ENCODE results near the gene HMCN2.

The HMCN2 gene

GRCh38 chr9:130371196-130371966 lies 105.8 kb downstream of the HMCN2 start:
- no peak for DNase-seq

GRCh38 chr9:130372057-130372456 lies 106.5 kb downstream of the HMCN2 start:
- no peak for DNase-seq

- DNase-seq: no peak
These were observed 108.2 kb downstream of the HMCN2 start for GRCh38 chr9:130373679-130374325.

- DNase-seq: no peak
These were observed 112.1 kb downstream of the HMCN2 start for GRCh38 chr9:130377612-130378011.

- DNase-seq: no peak
These were observed 113.5 kb downstream of the HMCN2 start for GRCh38 chr9:130378875-130379648.

GRCh38 chr9:130379649-130379970 lies 114.0 kb downstream of the HMCN2 start:
- DNase-seq: no peak

- DNase-seq: no peak
These were observed 115.4 kb downstream of the HMCN2 start for GRCh38 chr9:130380920-130381469.

- DNase-seq: no peak
These were observed 116.1 kb downstream of the HMCN2 start for GRCh38 chr9:130381660-130382059.

- DNase-seq: no peak
These were observed 116.5 kb downstream of the HMCN2 start for GRCh38 chr9:130382096-130382495.

GRCh38 chr9:130382636-130383349 lies 117.2 kb downstream of the HMCN2 start:
- no peak for DNase-seq

GRCh38 chr9:130383350-130383715 lies 117.8 kb downstream of the HMCN2 start:
- DNase-seq: no peak

- DNase-seq: no peak
These were observed 118.6 kb downstream of the HMCN2 start for GRCh38 chr9:130383979-130384676.

- no peak for DNase-seq
These were observed 119.7 kb downstream of the HMCN2 start for GRCh38 chr9:130385257-130385656.

GRCh38 chr9:130387398-130387797 lies 121.8 kb downstream of the HMCN2 start:
- DNase-seq: no peak

GRCh38 chr9:130387905-130388304 lies 122.3 kb downstream of the HMCN2 start:
- DNase-seq: no peak

- DNase-seq: no peak
These were observed 124.8 kb downstream of the HMCN2 start for GRCh38 chr9:130390390-130390789.

- no peak for DNase-seq
These were observed 125.4 kb downstream of the HMCN2 start for GRCh38 chr9:130390986-130391385.

- no peak for DNase-seq
These were observed 126.3 kb downstream of the HMCN2 start for GRCh38 chr9:130391866-130392265.

- no peak for DNase-seq
These were observed 128.1 kb downstream of the HMCN2 start for GRCh38 chr9:130393681-130394071.

GRCh38 chr9:130394320-130394719 lies 128.8 kb downstream of the HMCN2 start:
- DNase-seq: no peak

GRCh38 chr9:130394814-130395470 lies 129.4 kb downstream of the HMCN2 start:
- no peak for DNase-seq

Measured in DMS53 (cell line).